ENCODE data around the gene PLCB3. TPM values are rescaled to one million over a fixed set of nuclear protein-coding genes. Genes with fewer than 3 reads are reported as not detected.
A peak's percentile ranks its signal among the peaks of the same experiment; 100 is the strongest.

PLCB3 gene
- total and polyA plus RNA-seq, 2 of the 13 experiments (the other 11 are each of a cell fraction or from before 2014, with no cell fraction given): 7.5 to 13.8 TPM

GRCh38 chr11:64269540-64270220 is 18.4 kb downstream of the PLCB3 start (continued):
- TF ChIP-seq ZNF781 (CRISPR knock-in tag; IDR thresholded peaks at IDR 0.05; ENCODE audit: borderline replicate concordance, not compliant biosample characterization) (no peak), SMARCC2 (IDR thresholded peaks at IDR 0.05) (no peak), ZNF547 (CRISPR knock-in tag; IDR thresholded peaks at IDR 0.05) (no peak; the same call in none of the 2 replicates), SNAPC5 (CRISPR knock-in tag; IDR thresholded peaks at IDR 0.05; ENCODE audit: borderline replicate concordance) (peak; percentile 26; the same call in 1 of the 2 replicates), MIXL1 (CRISPR knock-in tag; IDR thresholded peaks at IDR 0.05) (0 out of 2 replicates have a peak, but pooled peaks have one; percentile 40), ESRRA (CRISPR knock-in tag; IDR thresholded peaks at IDR 0.05; ENCODE audit: low read depth) (peak; percentile 57; the same call in 1 of the 2 replicates), HMG20B (CRISPR knock-in tag; conservative IDR thresholded peaks at IDR 0.05) (peak; percentile 12; the same call in 1 of the 2 replicates), SP140L (CRISPR knock-in tag; IDR thresholded peaks at IDR 0.05; ENCODE audit: borderline replicate concordance) (no peak), ZNF251 (CRISPR knock-in tag; IDR thresholded peaks at IDR 0.05) (no peak), ZNF652 (CRISPR knock-in tag; IDR thresholded peaks at IDR 0.05; ENCODE audit: borderline replicate concordance, low read depth) (peak; percentile 99), ZNF274 (CRISPR knock-in tag; IDR thresholded peaks at IDR 0.05) (no peak), ZNF556 (CRISPR knock-in tag; IDR thresholded peaks at IDR 0.05; ENCODE audit: borderline replicate concordance) (no peak), SOX13 (IDR thresholded peaks at IDR 0.05) (no peak), SOX13 (CRISPR knock-in tag; conservative IDR thresholded peaks at IDR 0.05 in 1 of 2, IDR thresholded peaks at IDR 0.05 in 1 of 2) (peak in 1 of 2 experiments; percentile 33; a peak in 2 of 4 replicates), ZNF766 (CRISPR knock-in tag; IDR thresholded peaks at IDR 0.05; ENCODE audit: borderline replicate concordance) (peak; percentile 29; the same call in 1 of the 2 replicates), ZNF275 (CRISPR knock-in tag; IDR thresholded peaks at IDR 0.05; ENCODE audit: borderline replicate concordance) (peak; percentile 23; the same call in 1 of the 2 replicates), ZNF672 (CRISPR knock-in tag; IDR thresholded peaks at IDR 0.05) (no peak), ZNF142 (CRISPR knock-in tag; IDR thresholded peaks at IDR 0.05) (peak; percentile 21; the same call in 1 of the 2 replicates), ZNF180 (CRISPR knock-in tag; IDR thresholded peaks at IDR 0.05; ENCODE audit: borderline replicate concordance, low read depth) (no peak), ZBTB44 (CRISPR knock-in tag; IDR thresholded peaks at IDR 0.05) (no peak), MEIS2 (CRISPR knock-in tag; IDR thresholded peaks at IDR 0.05) (no peak)
